ENCODE measurements around the gene FBXL3.
A peak's percentile ranks its signal among the peaks of the same experiment; 100 is the strongest.

- no peak for TF ChIP-seq REST (IDR thresholded peaks at IDR 0.05; ENCODE audit: borderline replicate concordance)
- no peak for TF ChIP-seq POLR2AphosphoS5 (IDR thresholded peaks at IDR 0.05)
- peak; percentile 66 for TF ChIP-seq CTCF (IDR thresholded peaks at IDR 0.05; ENCODE audit: poor library complexity, severe bottlenecking)
- TF ChIP-seq EZH2 (IDR thresholded peaks at IDR 0.05; ENCODE audit: borderline replicate concordance, insufficient read depth, low read length, poor library complexity, severe bottlenecking), result no peak
- TF ChIP-seq EP300 (conservative IDR thresholded peaks at IDR 0.05; ENCODE audit: poor library complexity, severe bottlenecking), result no peak
- TF ChIP-seq RAD21 (conservative IDR thresholded peaks at IDR 0.05), result peak; percentile 47
- no peak for TF ChIP-seq TAF1 (IDR thresholded peaks at IDR 0.05; ENCODE audit: low read depth)
- TF ChIP-seq MXI1 (conservative IDR thresholded peaks at IDR 0.05; ENCODE audit: poor library complexity, severe bottlenecking), result no peak
- peak; percentile 45 for TF ChIP-seq SMC3 (conservative IDR thresholded peaks at IDR 0.05; ENCODE audit: poor library complexity)
Measured at GRCh38 chr13:77002590-77003190, 24.3 kb downstream of the FBXL3 start.

Measured in neural cell (in vitro differentiated cells).